GM19452 (cell line): ENCODE data around the gene TWNK.

Experiments used
- ATAC-seq: cut with Tn5 transposase; IDR thresholded peaks from one replicate; pipeline ENCODE4 v1.9.1; 2021; ENCODE audit not compliant: unreplicated experiment

The TWNK gene

DNA sequence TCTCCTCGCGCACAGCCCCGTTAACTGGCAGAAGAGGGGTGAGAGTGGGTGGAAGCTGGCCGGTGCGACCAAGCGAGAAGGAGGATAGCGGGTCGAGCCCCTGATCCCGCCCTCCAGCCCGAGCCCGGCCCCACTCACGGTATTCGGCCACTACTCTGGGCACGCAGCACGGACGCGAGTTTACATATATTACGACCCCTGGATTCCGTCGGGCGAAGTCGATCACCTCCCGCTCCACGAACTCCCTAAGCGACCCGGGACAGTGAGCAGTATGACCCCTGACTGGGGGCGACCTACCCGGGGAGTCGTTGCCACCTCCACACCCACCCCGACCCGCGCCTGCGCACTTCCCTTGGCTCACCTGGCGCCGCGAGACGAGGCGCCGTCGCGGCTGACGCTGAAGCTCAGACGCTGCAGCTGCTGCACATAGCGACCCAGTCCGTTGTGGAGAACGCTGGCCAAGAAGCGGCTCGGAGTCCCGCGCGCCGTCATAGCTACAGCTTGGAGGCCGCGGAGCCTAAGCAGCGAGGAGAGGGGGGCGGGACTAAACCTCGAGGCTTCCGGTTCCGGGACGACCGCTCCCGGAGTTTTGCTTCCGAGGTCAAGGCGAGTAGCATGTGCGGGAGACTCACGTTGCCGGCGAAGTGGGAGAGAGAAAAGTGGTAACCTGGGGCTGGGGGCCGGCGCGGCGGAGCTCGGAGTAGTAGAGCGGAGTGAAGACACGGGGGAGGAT, at the start of gene TWNK, which contains the start of gene MRPL43:
TSS of gene TWNK (plus strand) at position 592 of the 733 bp plus-strand sequence. CDS start 668 bp downstream, outside the sequence.
TSS of gene MRPL43 (minus strand) at position 546 of the 733 bp plus-strand sequence. CDS start at position 492, 54 bp downstream.
- ATAC-seq, result peak; percentile 82

DNA sequence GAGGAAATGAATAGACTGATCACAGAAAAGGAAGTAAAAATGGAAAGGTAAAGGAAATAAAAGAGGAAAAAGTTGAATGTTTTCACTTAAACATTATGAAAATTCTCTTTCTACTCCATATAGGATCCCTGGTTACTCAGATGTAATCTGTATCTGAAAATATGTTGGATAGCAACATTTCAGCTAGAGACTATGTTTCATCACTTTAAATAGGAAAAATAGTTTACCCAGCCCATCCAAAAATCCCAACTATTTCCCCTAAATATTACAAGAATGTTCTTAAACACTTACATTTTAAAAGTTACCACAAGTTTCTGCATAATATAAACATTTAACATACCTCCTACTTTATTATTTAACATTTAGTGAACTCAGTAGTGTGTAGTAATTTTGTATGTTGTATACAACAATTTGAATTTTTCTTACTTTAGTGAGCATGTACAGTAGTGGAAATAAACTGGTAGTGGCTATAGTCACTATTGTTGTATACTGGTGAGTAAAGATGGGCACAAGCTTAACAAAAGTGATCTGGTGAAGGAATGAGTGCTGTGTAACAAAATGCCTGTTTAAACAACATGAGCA, 47.5 kb upstream of the TWNK start:
- no peak for ATAC-seq

- no peak for ATAC-seq
Measured at GRCh38 chr10:100942229-100942628, 45.1 kb upstream of the TWNK start.

- no peak for ATAC-seq
Measured at GRCh38 chr10:100943508-100943907, 43.8 kb upstream of the TWNK start.

- ATAC-seq, result no peak
Measured at GRCh38 chr10:100945754-100946153, 41.6 kb upstream of the TWNK start.

DNA sequence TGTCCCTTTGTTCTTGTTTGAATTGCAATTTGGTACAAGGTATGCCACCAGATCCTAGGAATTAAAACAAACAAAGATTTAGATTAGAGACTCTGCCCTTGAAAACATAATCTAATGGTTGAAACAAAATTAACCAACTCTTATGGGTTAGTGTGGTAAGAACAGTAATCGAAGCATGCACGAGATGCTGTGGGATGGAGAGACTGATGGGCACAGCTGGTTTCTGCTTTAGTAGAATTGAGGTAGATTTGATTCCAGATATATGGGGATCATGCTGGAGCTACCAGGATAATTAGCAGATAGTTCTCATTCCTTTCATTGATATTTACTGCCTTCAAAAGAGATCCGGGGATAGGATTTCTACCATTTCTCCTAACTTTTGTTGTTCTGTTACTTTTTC, 38.4 kb upstream of the TWNK start:
- ATAC-seq, result no peak

DNA sequence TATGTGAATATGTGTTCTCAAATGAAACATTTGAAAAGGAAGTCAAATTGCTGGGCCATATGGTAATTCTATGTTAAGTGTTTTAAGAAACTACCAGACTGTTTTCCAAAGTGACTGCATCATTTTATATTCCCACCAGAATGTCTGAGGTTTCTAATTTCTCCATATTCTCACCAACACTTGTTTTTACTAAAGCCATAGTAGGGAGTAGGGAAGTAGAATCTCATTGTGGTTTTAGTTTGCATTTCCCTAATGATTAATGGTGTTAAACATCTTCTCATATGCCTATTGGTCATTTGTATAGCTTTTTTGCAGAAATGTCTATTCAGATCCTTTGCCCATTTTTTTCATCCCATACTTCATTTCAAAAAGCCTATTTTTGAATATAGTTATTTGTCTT, 27.1 kb upstream of the TWNK start:
- ATAC-seq, result no peak

GRCh38 chr10:100962351-100963080, 24.8 kb upstream of the TWNK start:
- no peak for ATAC-seq

DNA sequence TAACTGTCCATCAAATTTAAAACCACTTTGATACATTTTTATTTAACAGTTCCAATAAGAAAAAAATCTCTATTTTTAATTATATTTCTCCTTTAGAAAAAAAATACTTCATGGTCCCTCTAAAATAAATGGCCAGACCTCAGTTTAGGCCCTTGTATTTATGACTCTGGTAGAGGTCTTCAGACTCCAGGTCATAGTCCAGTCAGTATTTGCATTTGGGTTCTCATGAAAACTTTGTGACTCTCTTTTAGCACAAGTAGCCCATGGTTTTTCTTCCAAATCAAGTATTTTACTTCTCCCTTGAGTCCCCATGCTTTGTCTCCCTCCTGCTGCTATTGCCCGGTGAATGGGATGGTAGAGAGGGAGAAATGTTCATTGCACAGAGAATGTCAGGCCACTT, 23.5 kb upstream of the TWNK start:
- ATAC-seq, result no peak

- no peak for ATAC-seq
Measured at GRCh38 chr10:100965820-100966219, 21.5 kb upstream of the TWNK start.

DNA sequence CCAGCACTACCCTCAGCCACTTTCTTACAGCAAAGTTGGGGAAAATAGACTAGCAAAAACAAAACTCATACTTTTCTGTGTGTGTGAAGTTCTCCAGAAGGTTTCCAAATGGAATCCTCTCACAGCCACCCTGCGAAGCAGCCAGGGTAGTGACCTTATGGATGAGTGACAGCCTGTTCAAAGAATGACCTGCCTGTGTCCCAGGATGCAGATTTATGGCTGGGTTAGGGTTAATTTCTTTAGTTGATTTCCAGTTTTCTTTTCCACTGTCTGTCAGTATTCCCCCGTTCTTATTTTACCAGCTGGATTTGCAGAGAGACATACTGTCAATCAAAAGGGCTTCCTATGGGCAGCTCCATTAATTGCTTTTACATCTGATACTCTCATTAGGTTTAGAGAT, 20.5 kb upstream of the TWNK start:
- ATAC-seq, result no peak

DNA sequence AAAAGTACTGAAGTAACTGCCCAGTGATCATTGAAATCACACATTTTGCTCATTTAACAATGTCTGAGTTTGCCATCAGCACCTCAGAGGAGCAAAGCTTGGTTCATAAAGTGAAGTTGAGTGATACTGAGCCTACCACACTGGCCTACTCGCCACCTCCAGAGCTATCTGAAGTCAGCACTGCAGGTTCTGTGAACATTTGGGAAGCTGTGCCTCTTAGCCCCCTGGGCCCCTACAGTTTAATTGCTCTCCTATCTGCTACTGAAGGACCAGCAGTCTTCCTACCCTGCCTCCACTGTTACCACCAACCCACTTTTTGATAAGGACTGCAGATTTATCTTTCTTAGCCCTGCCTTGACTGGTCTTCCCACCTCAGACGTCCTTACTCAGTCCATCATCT, 20.0 kb upstream of the TWNK start:
- ATAC-seq, result no peak

GRCh38 chr10:100968062-100968736, 19.1 kb upstream of the TWNK start:
- ATAC-seq, result no peak

GRCh38 chr10:100968863-100969186, 18.5 kb upstream of the TWNK start:
- no peak for ATAC-seq

GRCh38 chr10:100969187-100970075, 17.9 kb upstream of the TWNK start, which contains the start of gene SEMA4G:
TSS of gene SEMA4G (plus strand) at chr10:100969504. CDS start at chr10:100972913, 3,409 bp downstream.
- no peak for ATAC-seq

DNA sequence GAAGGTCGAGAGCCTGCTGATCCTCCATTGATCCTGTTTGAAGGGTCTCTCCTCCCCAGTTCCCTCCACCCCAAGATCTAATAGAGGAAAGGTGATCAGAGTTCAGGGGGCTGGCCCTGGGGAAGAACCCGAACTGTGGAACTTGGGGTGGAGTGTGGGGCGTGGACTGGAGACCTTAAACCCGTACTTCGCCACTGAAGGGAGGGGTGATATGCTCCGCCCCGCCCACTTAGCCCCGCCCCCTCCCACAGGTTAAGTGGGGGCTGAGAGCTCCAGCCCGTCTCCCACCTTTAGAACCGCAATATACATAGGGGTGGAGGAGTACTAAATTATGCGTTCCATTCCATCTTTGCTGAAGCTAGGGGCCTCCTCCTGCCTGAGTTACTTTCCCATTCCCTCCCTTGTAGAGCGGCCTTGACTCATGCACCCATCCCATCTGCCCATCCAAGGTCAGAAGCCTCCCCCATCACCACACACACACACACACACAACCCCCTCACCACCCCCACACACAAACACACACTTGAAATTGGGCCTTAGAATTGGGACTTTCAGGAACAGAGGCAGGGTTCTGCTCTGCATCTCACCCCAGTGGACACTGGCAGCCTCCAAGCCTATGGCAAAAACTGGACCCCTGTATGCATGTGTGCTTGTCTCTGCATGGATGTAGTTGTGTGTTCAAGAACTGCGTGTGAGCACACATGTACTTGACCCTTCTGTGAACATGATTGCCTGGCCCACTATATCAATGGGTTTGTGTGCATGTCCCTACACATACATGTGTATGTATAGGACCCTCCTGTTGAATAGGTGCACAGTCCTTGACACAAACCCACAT, 17.0 kb upstream of the TWNK start:
- ATAC-seq, result no peak

DNA sequence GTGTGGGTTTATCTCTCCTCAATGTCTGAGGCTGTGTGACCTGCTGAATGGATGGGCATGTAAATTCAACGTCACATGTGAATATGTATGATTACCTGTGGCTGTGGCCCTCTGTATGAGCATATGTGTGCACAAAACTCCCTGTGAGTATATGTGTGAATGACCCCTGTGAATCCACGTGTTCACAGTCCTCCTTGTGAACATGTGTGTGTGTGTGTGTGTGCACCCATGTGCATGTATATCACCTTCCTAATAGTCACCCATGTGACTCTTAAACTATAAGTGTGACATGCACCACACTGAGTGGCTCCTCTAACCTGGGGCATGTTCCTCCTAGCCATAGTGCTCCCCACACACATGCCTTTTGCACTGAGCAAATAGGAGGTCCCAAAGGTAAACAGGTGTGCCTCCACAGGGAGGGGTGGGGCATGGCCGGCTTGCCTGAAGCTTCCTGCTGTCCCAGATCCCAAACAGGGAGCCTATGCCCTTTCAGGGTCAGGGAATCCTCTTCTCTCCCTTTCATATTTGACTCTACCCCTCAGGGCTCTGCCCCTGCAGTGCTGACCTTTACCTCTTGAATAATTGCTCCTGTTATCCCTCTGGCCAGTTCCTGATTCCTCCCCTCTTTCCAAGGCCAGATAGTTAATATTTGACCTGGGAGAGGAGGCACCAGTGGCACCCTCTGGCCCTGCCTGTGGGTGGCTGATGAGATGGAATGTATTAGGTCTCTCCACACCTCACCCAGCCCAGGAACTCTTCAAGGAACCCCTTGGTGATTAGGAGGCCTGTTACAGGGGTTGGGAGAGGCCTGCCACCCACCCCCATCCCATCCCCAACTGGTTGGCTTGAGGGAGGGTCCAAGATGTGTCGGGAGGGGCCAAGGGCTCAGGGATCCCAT, 16.2 kb upstream of the TWNK start:
- ATAC-seq, result no peak

- ATAC-seq, result no peak
Measured at GRCh38 chr10:100972115-100972903, 15.0 kb upstream of the TWNK start.
